K562 (cell line): Measurements from ENCODE around the gene NDUFB10. TPM values are rescaled to one million over a fixed set of nuclear protein-coding genes. Genes with fewer than 3 reads are reported as not detected.

Experiments
- BDP1 ChIP-seq: IDR thresholded peaks from 3 replicates; pipeline ENCODE4 v1.6.1; 2011; ENCODE audit not compliant: insufficient read length, insufficient read depth
- CBFA2T3 ChIP-seq: fragments of 450-650 bp; IDR thresholded peaks from 2 replicates; pipeline ENCODE4 v1.6.1; 2017
- MNT ChIP-seq, 2 experiments: fragments of 450-650 bp; conservative IDR thresholded peaks; 2 replicates each; pipeline ENCODE4 v1.6.1; 2017; ENCODE audit warnings: mild to moderate bottlenecking in 2 of 2, moderate library complexity in 2 of 2
- NR2C2 ChIP-seq, 2 experiments: fragments of 200-800 bp in 1 of 2; sonication (Bioruptor generic) in 1 of 2; sonication (generic) in 1 of 2; formaldehyde crosslinking in 1 of 2; IDR thresholded peaks; 2 replicates each; pipeline versions ENCODE4 v1.6.1 to v1.8.0; 2016 to 2022; ENCODE audit warnings: mild to moderate bottlenecking in 1 of 2, missing compliant biosample characterization in 1 of 2, missing genetic modification characterization in 1 of 2, missing genetic modification reagents in 1 of 2
- RBBP5 ChIP-seq: fragments of 200-600 bp; sonication (generic); IDR thresholded peaks from 2 replicates; pipeline ENCODE4 v1.6.1; 2012; ENCODE audit warnings: borderline replicate concordance, mild to moderate bottlenecking, low read length, control low read depth, inconsistent platforms; ENCODE audit not compliant: insufficient read depth, poor library complexity, severe bottlenecking
- REST ChIP-seq, 2 experiments: fragments of 450-650 bp; formaldehyde crosslinking in 1 of 2; IDR thresholded peaks; 2 replicates each; pipeline versions ENCODE4 v1.4.0 to v1.6.1; 2014 to 2020; ENCODE audit warnings: mild to moderate bottlenecking in 2 of 2, borderline replicate concordance in 1 of 2, low read depth in 1 of 2
- TFAP4 ChIP-seq: sonication (generic); formaldehyde crosslinking; IDR thresholded peaks from 2 replicates; pipeline ENCODE4 v1.8.0; 2022; ENCODE audit warnings: missing genetic modification reagents, mild to moderate bottlenecking, moderate library complexity, borderline replicate concordance
- ZC3H11A ChIP-seq: IDR thresholded peaks from 2 replicates; pipeline ENCODE4 v1.6.1; 2012; ENCODE audit warnings: low read depth, low read length, improper control_type of control experiment
- ZNF592 ChIP-seq: fragments of 450-650 bp; IDR thresholded peaks from 2 replicates; pipeline ENCODE4 v1.6.1; 2017; ENCODE audit warnings: antibody characterized with exemption, mild to moderate bottlenecking
- polyA plus RNA-seq, 8 experiments: library from polyadenylated mRNA; depleted of rRNA in 4 of 8; stranded (reverse) in 5 of 8; unstranded in 3 of 8; fragments of >200 nt; fragmentation: Nextera tagmentation in 2 of 8; fragmentation: Illumina TruSeq in 1 of 8; extraction: Ambion mirVana in 2 of 8; extraction: Trizol in 1 of 8; gene quantifications; 2 replicates each; pipeline versions ENCODE4 v1.2.1 to v1.2.3, GENCODE V29; 2011 to 2014; ENCODE audit warnings: inconsistent platforms in 1 of 8, missing spikeins in 1 of 8
- total RNA-seq, 7 experiments: library from RNA; depleted of rRNA in 6 of 7; stranded (reverse); fragments of >200 nt in 6 of 7; fragmentation: Illumina TruSeq in 2 of 7; extraction: Trizol in 2 of 7; gene quantifications; 2 replicates each; pipeline versions ENCODE4 v1.2.1 to v1.2.3, GENCODE V29; 2011 to 2021; ENCODE audit warnings: low replicate concordance in 1 of 7

NDUFB10 gene
- total and polyA plus RNA-seq, 9 of the 15 experiments (the other 6 are each of a cell fraction or from before 2014, with no cell fraction given) = 69.3 to 527 (median 161) TPM

- TF ChIP-seq MNT (conservative IDR thresholded peaks at IDR 0.05) (peak in 1 of 2 experiments; percentile 71; a peak in 2 of 4 replicates), BDP1 (no peak), NR2C2 (CRISPR knock-in tag; IDR thresholded peaks at IDR 0.05) (peak; percentile 42; the same call in 1 of the 2 replicates), NR2C2 (tag; IDR thresholded peaks at IDR 0.05) (peak; percentile 36; the same call in 1 of the 2 replicates), RBBP5 (no peak), REST (IDR thresholded peaks at IDR 0.05; ENCODE audit: borderline replicate concordance) (peak; percentile 94), REST (CRISPR knock-in tag; IDR thresholded peaks at IDR 0.05; ENCODE audit: low read depth) (no peak), ZNF592 (peak; percentile 98), CBFA2T3 (no peak), TFAP4 (peak; percentile 39; the same call in 1 of the 2 replicates), ZC3H11A (no peak)
Measured at GRCh38 chr16:1929578-1930337, 29.6 kb upstream of the NDUFB10 start (continued).
